Body of pancreas (tissue), 4 donors: ENCODE measurements around the gene AK9. TPM values are rescaled to one million over a fixed set of nuclear protein-coding genes. Genes with fewer than 3 reads are reported as not detected.
"Not testable (repeated sequence)": the region's sequence is repeated elsewhere in the genome, so short reads cannot be mapped to it uniquely, and the experiment has no call there.

Experiments used
- ATAC-seq: fragments of 150-250 bp; one replicate; pipeline ENCODE4 v1.9.1; 2016
- DNase-seq, 4 donors: peaks; one replicate each; pipeline ENCODE4 v3.0.0-alpha.2; 2019
- H3K27ac ChIP-seq, 4 donors: fragments of 200-600 bp; sonication (generic); 1 replicate in 3 of 4; 2 replicates in 1 of 4; pipeline versions ENCODE4 v1.5.1 to v1.6.1; 2016 to 2019; ENCODE audit warnings: mild to moderate bottlenecking in 1 of 4, mixed read lengths in 1 of 4, moderate library complexity in 1 of 4
- H3K27me3 ChIP-seq, 2 donors: fragments of 200-600 bp; sonication (generic); one replicate each; pipeline ENCODE4 v1.6.0; 2016; ENCODE audit warnings: mild to moderate bottlenecking in 1 of 2
- H3K36me3 ChIP-seq, 2 donors: fragments of 200-600 bp; sonication (generic); replicated peaks in 1 of 2; 2 replicates each; pipeline ENCODE4 v1.5.1; 2016; ENCODE audit warnings: low read depth in 2 of 2; ENCODE audit not compliant: insufficient read depth in 1 of 2
- H3K4me1 ChIP-seq: fragments of 200-600 bp; sonication (generic); one replicate; pipeline ENCODE4 v1.6.0; 2016
- H3K4me3 ChIP-seq, 2 donors: fragments of 200-600 bp; sonication (generic); 1 replicate in 1 of 2; 2 replicates in 1 of 2; pipeline ENCODE4 v1.5.1; 2016 to 2019
- H3K9me3 ChIP-seq, 3 donors: fragments of 200-600 bp; sonication (generic); 1 replicate in 2 of 3; 2 replicates in 1 of 3; pipeline ENCODE4 v1.5.1; 2016
- POLR2A ChIP-seq, 3 donors: fragments of 450-650 bp; IDR thresholded peaks; one replicate each; pipeline ENCODE4 v1.6.1; 2016; ENCODE audit warnings: antibody characterized with exemption in 3 of 3, mild to moderate bottlenecking in 2 of 3
- WGBS, 2 donors: methylation state at CpG; one replicate each; pipeline ENCODE4 v1.1.5; 2017; 5-methylcytosine and 5-hydroxymethylcytosine counted together
- intact Hi-C: fragments of 100-400 bp; cut with DNase I; formaldehyde crosslinking; loops from one replicate; pipeline ENCODE4 v1.15.1; 2023
- total RNA-seq, 2 donors: library from RNA; depleted of rRNA; stranded (reverse); fragments of >200 nt; gene quantifications; one replicate each; pipeline ENCODE4 v1.1.0, GENCODE V29; 2016
- TF ChIP-seq, protein P1 (sequence below), 7 experiments: fragments of 450-650 bp in 4 of 7; fragments of 200-600 bp in 3 of 7; sonication (generic) in 3 of 7; IDR thresholded peaks; one replicate each; pipeline ENCODE4 v1.5.1; 2016 to 2019; ENCODE audit warnings: antibody characterized with exemption in 7 of 7

The AK9 gene
- total RNA-seq, 2 donors from 2014 or later = 9.6 to 20.1 TPM

- DNase-seq (no peak), ATAC-seq (no peak)
- H3K36me3 ChIP-seq = no peaks in the 10 kb centered on the region
Measured at GRCh38 chr6:109693111-109693510, 2.1 kb upstream of the AK9 start.

DNA sequence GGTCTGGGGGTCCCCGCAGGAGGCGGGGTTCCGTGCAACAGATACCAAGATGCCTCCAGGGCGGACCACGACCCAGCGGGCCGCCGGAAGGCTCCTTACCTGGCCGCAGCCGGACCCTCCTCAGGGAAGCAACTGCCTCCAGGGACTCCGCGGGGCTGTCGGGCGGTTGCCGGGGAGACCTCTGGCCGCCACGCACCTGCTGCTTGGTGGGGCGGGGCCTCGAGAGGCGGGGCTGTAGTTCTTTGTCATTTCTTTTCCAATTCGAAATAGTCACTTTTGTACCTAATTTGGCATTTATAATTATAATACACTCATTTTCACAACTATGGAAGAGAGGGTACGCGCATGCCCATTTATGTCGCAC lies 647 bp downstream of the AK9 start:
- WGBS, 2 donors = 0 to 1% methylated on average over 22 to 24 of the region's 24 CpGs
- ATAC-seq = peak; percentile 79

More at GRCh38 chr6:109693111-109693510, 2.1 kb upstream of the AK9 start:
- no peaks in the 10 kb centered on the region for H3K9me3 ChIP-seq
- TF ChIP-seq, protein P1, sequence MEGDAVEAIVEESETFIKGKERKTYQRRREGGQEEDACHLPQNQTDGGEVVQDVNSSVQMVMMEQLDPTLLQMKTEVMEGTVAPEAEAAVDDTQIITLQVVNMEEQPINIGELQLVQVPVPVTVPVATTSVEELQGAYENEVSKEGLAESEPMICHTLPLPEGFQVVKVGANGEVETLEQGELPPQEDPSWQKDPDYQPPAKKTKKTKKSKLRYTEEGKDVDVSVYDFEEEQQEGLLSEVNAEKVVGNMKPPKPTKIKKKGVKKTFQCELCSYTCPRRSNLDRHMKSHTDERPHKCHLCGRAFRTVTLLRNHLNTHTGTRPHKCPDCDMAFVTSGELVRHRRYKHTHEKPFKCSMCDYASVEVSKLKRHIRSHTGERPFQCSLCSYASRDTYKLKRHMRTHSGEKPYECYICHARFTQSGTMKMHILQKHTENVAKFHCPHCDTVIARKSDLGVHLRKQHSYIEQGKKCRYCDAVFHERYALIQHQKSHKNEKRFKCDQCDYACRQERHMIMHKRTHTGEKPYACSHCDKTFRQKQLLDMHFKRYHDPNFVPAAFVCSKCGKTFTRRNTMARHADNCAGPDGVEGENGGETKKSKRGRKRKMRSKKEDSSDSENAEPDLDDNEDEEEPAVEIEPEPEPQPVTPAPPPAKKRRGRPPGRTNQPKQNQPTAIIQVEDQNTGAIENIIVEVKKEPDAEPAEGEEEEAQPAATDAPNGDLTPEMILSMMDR (IDR thresholded peaks at IDR 0.05) = no peak
- no peaks in the 10 kb centered on the region for H3K27me3 ChIP-seq
- H3K27ac ChIP-seq = no peak overlapping the region
- intact Hi-C loops = no loop called here
- H3K4me1 ChIP-seq = peaks cover 24% of the 10 kb centered on the region
- H3K4me3 ChIP-seq = no peak overlapping the region

GRCh38 chr6:109687271-109687761 lies 3.7 kb downstream of the AK9 start:
- TF ChIP-seq, protein P1 (IDR thresholded peaks at IDR 0.05) = no peak
- Histone ChIP-seq H3K36me3 (no peaks in the 10 kb centered on the region), H3K9me3 (no peaks in the 10 kb centered on the region), H3K27ac (no peak overlapping the region), H3K4me1 (peaks cover 18% of the 10 kb centered on the region), H3K4me3 (no peak overlapping the region), H3K27me3 (no peaks in the 10 kb centered on the region)
- intact Hi-C loops = no loop called here
- WGBS, 2 donors = 46 to 50% methylated on average over 2 of the region's 2 CpGs
- ATAC-seq (no peak), DNase-seq (peak in 1 of 4 donors; percentile 17)

More for the DNA sequence above, 647 bp downstream of the AK9 start:
- H3K4me3 ChIP-seq = peak overlapping the region; percentile 63 to 95
- no peaks in the 10 kb centered on the region for H3K27me3 ChIP-seq
- H3K9me3 ChIP-seq = no peaks in the 10 kb centered on the region
- no peaks in the 10 kb centered on the region for H3K36me3 ChIP-seq
- H3K27ac ChIP-seq = peak overlapping the region; percentile 55 to 94 (median 86)
- peak; percentile 73 to 84 (median 76) for DNase-seq
- no peak for TF ChIP-seq POLR2A (IDR thresholded peaks at IDR 0.05)
- TF ChIP-seq, protein P1 (IDR thresholded peaks at IDR 0.05) = no peak
- peaks cover 24% of the 10 kb centered on the region for H3K4me1 ChIP-seq
- intact Hi-C loops = no loop called here

DNA sequence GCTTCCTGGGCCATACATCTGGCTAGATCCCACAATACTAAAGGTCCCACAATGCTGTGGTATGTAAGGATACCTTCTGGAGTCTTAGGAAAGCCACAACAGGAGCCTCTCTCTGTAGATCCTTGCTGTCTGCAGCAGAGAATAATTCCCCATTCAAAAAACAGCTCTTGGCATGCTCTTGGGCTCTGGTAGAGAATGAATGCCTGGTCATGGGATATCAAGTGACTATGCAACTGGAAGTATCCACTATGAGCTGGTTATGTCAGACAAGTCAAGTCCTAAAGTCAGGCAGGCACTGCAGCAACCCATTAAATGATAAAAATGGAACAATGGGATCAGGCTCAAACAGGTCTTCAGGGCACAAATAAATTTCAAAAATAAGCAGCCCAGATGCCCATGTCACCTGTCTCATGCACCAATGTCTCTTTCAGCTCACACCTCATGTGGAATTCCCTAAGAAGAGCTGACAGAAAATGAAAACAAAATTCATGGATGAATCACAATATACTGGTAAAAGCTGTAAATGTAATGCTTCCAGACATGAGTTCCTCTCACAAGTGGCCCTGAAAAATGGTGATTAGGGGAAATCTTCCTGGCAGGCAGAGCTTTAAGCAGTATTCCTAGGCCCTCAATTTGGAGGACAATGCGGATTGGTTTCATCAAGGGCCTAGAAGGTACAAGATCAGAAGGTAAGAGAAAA lies 4.3 kb downstream of the AK9 start:
- H3K4me3 ChIP-seq = no peak overlapping the region
- H3K9me3 ChIP-seq = no peaks in the 10 kb centered on the region
- DNase-seq (no peak), ATAC-seq (no peak)
- intact Hi-C loops = no loop called here
- no peaks in the 10 kb centered on the region for H3K27me3 ChIP-seq
- no peaks in the 10 kb centered on the region for H3K36me3 ChIP-seq
- WGBS, 2 donors = 78 to 94% methylated on average over 1 of the region's 1 CpG
- no peak for TF ChIP-seq POLR2A (IDR thresholded peaks at IDR 0.05)
- TF ChIP-seq, protein P1 (IDR thresholded peaks at IDR 0.05) = no peak
- H3K27ac ChIP-seq = no peak overlapping the region
- peaks cover 12% of the 10 kb centered on the region for H3K4me1 ChIP-seq

GRCh38 chr6:109678661-109679505 lies 12.1 kb downstream of the AK9 start:
- ATAC-seq (peak; percentile 69), DNase-seq (peak in 3 of 4 donors; percentile 22 to 40 (median 24))
- intact Hi-C loops, H3K27ac ChIP-seq, H3K4me1 ChIP-seq, H3K4me3 ChIP-seq, H3K36me3 ChIP-seq, H3K27me3 ChIP-seq, H3K9me3 ChIP-seq: not testable (repeated sequence)
- WGBS, 2 donors = 60 to 77% methylated on average over 9 to 14 of the region's 15 CpGs
